OCI-LY7 (cell line): Measurements from ENCODE around the gene CPXM1.

ENCODE experiments used
- CTCF ChIP-seq: fragments of 200-600 bp; sonication (generic); conservative IDR thresholded peaks from 2 replicates; pipeline ENCODE4 v1.5.1; 2014; ENCODE audit warnings: mild to moderate bottlenecking, antibody characterized with exemption, low read length, moderate library complexity, mixed read lengths
- EZH2phosphoT487 ChIP-seq: fragments of 200-600 bp; sonication (generic); IDR thresholded peaks from 2 replicates; pipeline ENCODE4 v1.6.1; 2018; ENCODE audit warnings: low read depth, borderline replicate concordance, mild to moderate bottlenecking, mixed run types, antibody characterized with exemption, low read length, moderate library complexity, mixed read lengths

- TF ChIP-seq CTCF (no peak), EZH2phosphoT487 (no peak)
Measured at GRCh38 chr20:2822073-2822472, 21.6 kb upstream of the CPXM1 start.
